Fibroblast of upper back skin (primary cell): Measurements from ENCODE around the gene DAGLA.

Experiments used
- DNase-seq: peaks from one replicate; pipeline ENCODE4 v3.0.0-alpha.2; 2013

Gene DAGLA

GRCh38 chr11:61783717-61784505 is 103.7 kb downstream of the DAGLA start:
- peak; percentile 63 for DNase-seq

DNA sequence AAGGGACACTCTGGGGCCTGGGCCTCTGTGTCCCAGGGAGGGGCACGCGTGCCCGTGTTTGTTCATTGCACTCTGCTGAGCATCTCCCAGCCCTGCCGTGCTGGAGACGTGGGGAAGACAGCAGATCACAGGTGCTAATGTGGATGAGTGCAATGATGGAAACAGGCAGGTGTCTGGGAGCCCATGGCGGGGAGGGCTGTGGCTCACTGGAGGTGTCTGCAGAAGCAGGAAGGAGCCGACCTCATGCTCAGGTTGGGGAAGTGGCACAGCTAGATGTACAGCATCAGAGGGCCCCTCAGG is 104.3 kb downstream of the DAGLA start:
- no peak for DNase-seq

- DNase-seq = no peak
Observed at GRCh38 chr11:61785837-61786402, 105.7 kb downstream of the DAGLA start.

GRCh38 chr11:61787928-61788491 is 107.8 kb downstream of the DAGLA start:
- DNase-seq = peak; percentile 51

- DNase-seq = peak; percentile 85
Observed at GRCh38 chr11:61791737-61792309, 111.6 kb downstream of the DAGLA start.

GRCh38 chr11:61792310-61793082 is 112.3 kb downstream of the DAGLA start, which contains the start of the genes FEN1 and TMEM258:
Gene FEN1 (plus strand): TSS chr11:61792911. CDS start chr11:61795362, 2,451 bp downstream.
Gene TMEM258 (minus strand): TSS chr11:61792599. CDS start chr11:61792558, 41 bp downstream.
- peak; percentile 91 for DNase-seq

DNA sequence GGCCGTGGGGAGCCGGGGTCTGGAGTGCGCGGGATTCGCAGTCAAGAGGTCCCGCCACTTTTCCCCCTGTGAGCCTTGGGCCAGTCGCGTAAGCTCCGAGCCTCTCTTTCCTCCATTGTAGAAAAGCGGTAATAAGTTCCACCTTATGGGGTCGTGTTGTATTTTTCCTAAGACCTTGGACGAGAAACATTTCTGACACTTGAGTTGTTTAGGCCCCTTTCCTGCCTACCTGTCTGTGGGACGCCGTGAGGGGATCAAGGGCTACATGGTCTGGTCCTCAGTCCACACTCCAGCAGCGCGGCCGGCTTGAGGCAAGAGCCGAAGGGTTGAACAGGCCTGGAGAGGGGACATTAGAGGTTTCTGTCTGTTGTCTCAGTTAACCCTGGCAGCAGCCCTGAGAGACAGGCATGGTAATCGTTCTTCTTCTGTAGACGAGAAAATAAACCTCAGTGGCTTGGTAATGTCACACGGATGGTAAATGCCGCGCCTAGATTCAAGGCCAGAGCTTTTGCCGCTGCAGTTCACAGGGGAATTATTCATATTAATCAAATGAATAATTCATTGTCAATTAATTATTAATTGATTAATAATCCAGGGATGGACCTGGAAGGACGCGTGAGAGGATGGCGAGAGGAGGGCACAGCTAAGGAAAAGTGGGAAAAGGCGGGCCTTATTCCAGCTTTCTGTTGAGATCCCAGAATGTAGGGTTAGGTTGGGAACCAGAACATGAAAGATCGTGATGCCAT is 113.1 kb downstream of the DAGLA start:
- DNase-seq = no peak

DNA sequence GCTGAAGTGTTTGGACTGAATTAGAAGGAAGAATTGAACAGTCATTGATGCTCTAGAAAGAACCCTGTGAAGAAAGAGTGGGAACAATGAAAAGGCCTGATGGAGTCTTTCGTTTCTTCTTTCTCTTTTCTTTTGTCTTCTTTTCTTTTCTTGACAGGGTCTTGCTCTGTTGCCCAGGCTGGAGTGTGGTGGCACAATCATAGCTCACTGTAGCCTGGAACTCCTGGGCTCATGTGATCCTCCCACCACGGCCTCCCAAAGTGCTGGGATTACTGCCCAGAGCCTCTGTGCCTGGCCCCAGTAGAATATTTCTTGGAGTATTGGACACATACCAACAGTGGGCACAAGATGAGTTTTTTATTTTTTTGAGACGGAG is 113.6 kb downstream of the DAGLA start:
- no peak for DNase-seq

GRCh38 chr11:61794579-61794978 is 114.4 kb downstream of the DAGLA start:
- no peak for DNase-seq

DNA sequence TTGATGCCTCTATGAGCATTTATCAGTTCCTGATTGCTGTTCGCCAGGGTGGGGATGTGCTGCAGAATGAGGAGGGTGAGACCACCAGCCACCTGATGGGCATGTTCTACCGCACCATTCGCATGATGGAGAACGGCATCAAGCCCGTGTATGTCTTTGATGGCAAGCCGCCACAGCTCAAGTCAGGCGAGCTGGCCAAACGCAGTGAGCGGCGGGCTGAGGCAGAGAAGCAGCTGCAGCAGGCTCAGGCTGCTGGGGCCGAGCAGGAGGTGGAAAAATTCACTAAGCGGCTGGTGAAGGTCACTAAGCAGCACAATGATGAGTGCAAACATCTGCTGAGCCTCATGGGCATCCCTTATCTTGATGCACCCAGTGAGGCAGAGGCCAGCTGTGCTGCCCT is 115.3 kb downstream of the DAGLA start:
- no peak for DNase-seq

- no peak for DNase-seq
Observed at GRCh38 chr11:61795876-61796526, 115.8 kb downstream of the DAGLA start.
